DOHH2 (cell line): ENCODE measurements around the gene LAMA5.
A peak's percentile ranks its signal among the peaks of the same experiment; 100 is the strongest.

Experiments
- H3F3A ChIP-seq: fragments of 200-600 bp; sonication (generic), shearing (Covaris generic); 2 replicates; pipeline ENCODE4 v1.6.0; 2016; ENCODE audit warnings: antibody characterized with exemption, mild to moderate bottlenecking; ENCODE audit not compliant: control insufficient read depth, insufficient read depth
- H3K27ac ChIP-seq: fragments of 200-600 bp; sonication (generic); 2 replicates; pipeline ENCODE4 v1.5.1; 2014; ENCODE audit warnings: low read depth, mild to moderate bottlenecking, low read length, moderate library complexity
- H3K27me3 ChIP-seq: fragments of 200-600 bp; sonication (generic); 2 replicates; pipeline ENCODE4 v1.6.1; 2014; ENCODE audit warnings: mild to moderate bottlenecking, low read length, mixed read lengths; ENCODE audit not compliant: control insufficient read depth
- H3K36me3 ChIP-seq: fragments of 200-600 bp; sonication (generic); 2 replicates; pipeline ENCODE4 v1.6.1; 2014; ENCODE audit warnings: mild to moderate bottlenecking, low read length, moderate library complexity, mixed read lengths; ENCODE audit not compliant: control insufficient read depth
- H3K4me1 ChIP-seq: fragments of 200-600 bp; sonication (generic); 2 replicates; pipeline ENCODE4 v1.6.1; 2014; ENCODE audit warnings: mild to moderate bottlenecking, low read length, mixed read lengths; ENCODE audit not compliant: control insufficient read depth
- H3K4me2 ChIP-seq: fragments of 200-600 bp; sonication (generic); 2 replicates; pipeline ENCODE4 v1.6.0; 2014; ENCODE audit warnings: mild to moderate bottlenecking, low read length, moderate library complexity
- H3K4me3 ChIP-seq: fragments of 200-600 bp; sonication (generic); 2 replicates; pipeline ENCODE4 v1.5.1; 2014; ENCODE audit warnings: mild to moderate bottlenecking, low read length, mixed read lengths
- H3K79me2 ChIP-seq: fragments of 200-600 bp; sonication (generic); 2 replicates; pipeline ENCODE4 v1.6.1; 2014; ENCODE audit warnings: mild to moderate bottlenecking, low read length, mixed read lengths; ENCODE audit not compliant: control insufficient read depth
- H3K9me2 ChIP-seq: fragments of 200-600 bp; sonication (generic); replicated peaks from 2 replicates; pipeline ENCODE4 v1.6.1; 2014; ENCODE audit warnings: mild to moderate bottlenecking, low read length, mixed read lengths; ENCODE audit not compliant: control insufficient read depth
- H3K9me3 ChIP-seq: fragments of 200-600 bp; sonication (generic); 2 replicates; pipeline ENCODE4 v1.6.1; 2014; ENCODE audit warnings: antibody characterized with exemption, low read length, mixed read lengths; ENCODE audit not compliant: control insufficient read depth, insufficient read depth
- H4K20me1 ChIP-seq: fragments of 200-600 bp; sonication (generic); 2 replicates; pipeline ENCODE4 v1.6.0; 2014; ENCODE audit warnings: low read depth, mild to moderate bottlenecking, antibody characterized with exemption, low read length, moderate library complexity; ENCODE audit not compliant: control insufficient read depth, insufficient read depth
- EZH2phosphoT487 ChIP-seq: fragments of 200-600 bp; sonication (generic); IDR thresholded peaks from 2 replicates; pipeline ENCODE4 v1.6.1; 2017; ENCODE audit warnings: borderline replicate concordance, mild to moderate bottlenecking, antibody characterized with exemption, low read length, moderate library complexity, mixed read lengths
- TF ChIP-seq, protein P1 (sequence below): fragments of 200-600 bp; sonication (generic); IDR thresholded peaks from one replicate; pipeline ENCODE4 v1.5.1; 2014; ENCODE audit warnings: antibody characterized with exemption, mild to moderate bottlenecking, low read depth, low read length; ENCODE audit not compliant: poor library complexity, severe bottlenecking

LAMA5 gene

DNA sequence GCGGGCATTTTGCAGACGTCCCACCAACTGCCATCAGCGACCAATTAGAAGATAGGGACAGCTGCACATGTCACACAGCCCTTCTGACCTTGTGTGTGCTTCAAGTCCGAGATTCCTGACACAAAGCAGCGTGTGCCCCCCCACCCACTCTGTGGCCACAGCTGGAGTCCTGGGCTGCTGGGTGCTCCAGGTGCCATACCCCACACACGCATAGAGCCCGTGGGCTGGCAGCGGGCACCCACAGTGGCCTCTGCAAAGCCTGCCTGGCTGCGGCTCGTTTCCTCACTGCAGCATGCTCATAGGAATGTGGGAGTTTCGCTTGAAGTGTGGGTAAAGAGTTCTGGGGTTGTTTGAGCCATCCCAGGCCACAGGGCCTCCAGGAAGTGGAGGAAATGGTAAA lies 66.8 kb downstream of the LAMA5 start:
- no peaks in the 10 kb centered on the region for H3K9me2 ChIP-seq
- H3K79me2 ChIP-seq: peaks cover 28% of the 10 kb centered on the region
- H3K27ac ChIP-seq: no peak overlapping the region
- H3K4me3 ChIP-seq: no peak overlapping the region
- H3K4me1 ChIP-seq: peaks cover 24% of the 10 kb centered on the region
- H3K4me2 ChIP-seq: no peak overlapping the region
- H4K20me1 ChIP-seq: peaks cover 19% of the 10 kb centered on the region
- H3K27me3 ChIP-seq: no peaks in the 10 kb centered on the region
- no peak for TF ChIP-seq EZH2phosphoT487
- TF ChIP-seq, protein P1, sequence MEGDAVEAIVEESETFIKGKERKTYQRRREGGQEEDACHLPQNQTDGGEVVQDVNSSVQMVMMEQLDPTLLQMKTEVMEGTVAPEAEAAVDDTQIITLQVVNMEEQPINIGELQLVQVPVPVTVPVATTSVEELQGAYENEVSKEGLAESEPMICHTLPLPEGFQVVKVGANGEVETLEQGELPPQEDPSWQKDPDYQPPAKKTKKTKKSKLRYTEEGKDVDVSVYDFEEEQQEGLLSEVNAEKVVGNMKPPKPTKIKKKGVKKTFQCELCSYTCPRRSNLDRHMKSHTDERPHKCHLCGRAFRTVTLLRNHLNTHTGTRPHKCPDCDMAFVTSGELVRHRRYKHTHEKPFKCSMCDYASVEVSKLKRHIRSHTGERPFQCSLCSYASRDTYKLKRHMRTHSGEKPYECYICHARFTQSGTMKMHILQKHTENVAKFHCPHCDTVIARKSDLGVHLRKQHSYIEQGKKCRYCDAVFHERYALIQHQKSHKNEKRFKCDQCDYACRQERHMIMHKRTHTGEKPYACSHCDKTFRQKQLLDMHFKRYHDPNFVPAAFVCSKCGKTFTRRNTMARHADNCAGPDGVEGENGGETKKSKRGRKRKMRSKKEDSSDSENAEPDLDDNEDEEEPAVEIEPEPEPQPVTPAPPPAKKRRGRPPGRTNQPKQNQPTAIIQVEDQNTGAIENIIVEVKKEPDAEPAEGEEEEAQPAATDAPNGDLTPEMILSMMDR: no peak
- H3K9me3 ChIP-seq: no peaks in the 10 kb centered on the region
- peaks cover 4% of the 10 kb centered on the region; the same call in 1 of the 2 replicates for H3F3A ChIP-seq
- peaks cover 27% of the 10 kb centered on the region for H3K36me3 ChIP-seq

DNA sequence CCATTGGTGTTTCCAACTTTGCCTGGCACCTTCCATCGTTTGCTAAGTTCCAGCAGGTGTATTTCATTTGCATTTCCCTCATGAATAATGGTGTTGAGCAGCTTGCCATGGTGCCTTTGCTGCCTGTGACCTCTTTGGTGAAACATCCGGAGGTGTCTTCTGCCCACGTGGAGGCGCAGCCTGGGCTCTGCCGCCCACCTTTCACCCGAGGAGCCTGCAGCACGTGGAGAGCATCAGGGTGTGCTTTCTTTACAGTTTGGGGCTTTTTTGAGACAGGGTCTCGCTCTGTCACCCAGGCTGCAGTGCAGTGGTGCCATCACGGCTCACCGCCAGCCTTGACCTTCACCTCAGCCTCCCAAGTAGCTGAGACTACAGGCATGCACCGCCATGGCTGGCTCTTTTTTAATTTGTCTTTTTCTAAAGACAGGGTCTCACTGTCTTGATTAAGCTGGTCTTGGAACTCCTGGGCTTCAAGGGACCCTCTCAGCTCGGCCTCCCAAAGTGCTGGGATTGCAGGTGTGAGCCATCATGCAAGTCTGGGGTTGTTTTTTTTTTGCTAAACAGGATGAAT lies 67.4 kb downstream of the LAMA5 start:
- Histone ChIP-seq H3F3A (peaks cover 4% of the 10 kb centered on the region; the same call in 1 of the 2 replicates), H3K36me3 (peaks cover 21% of the 10 kb centered on the region), H3K27ac (no peak overlapping the region), H4K20me1 (peaks cover 13% of the 10 kb centered on the region), H3K4me2 (no peak overlapping the region), H3K4me1 (peaks cover 18% of the 10 kb centered on the region), H3K27me3 (no peaks in the 10 kb centered on the region), H3K4me3 (no peak overlapping the region), H3K79me2 (peaks cover 22% of the 10 kb centered on the region), H3K9me3 (no peaks in the 10 kb centered on the region), H3K9me2 (no peaks in the 10 kb centered on the region)
- TF ChIP-seq, protein P1: peak; percentile 14
- TF ChIP-seq EZH2phosphoT487: no peak

DNA sequence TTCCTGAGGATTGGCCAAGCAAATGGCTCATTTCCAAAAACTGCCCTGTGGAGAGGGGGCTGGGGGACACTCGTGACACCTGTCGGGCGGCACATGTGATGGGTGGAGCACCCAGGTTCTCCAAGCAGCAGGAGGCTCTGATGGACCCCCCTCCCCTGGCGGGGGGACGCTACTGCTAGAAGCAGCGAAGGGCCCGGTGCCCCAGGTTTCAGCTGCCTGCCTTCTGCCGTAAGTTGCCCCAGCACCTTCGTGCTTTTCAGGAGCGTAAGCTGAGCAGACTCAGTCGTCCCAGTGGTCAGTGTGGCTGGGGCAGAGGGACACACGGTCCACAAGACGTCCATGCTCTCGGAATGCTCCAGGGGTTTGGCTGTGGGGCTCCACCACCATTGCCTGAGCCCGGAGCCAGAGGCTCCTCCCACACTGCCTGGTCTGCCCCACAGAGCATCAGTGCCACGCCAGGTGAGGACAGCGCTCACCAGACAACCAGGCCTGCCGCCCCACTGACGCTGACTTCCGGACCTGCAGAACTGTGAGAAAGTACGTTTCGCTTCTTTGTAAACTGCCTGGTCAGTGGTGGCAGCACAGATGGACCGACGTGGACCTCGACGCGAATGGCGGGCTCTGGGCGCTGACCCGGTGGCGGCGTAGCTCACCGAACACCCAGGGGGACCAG lies 68.4 kb downstream of the LAMA5 start:
- Histone ChIP-seq H3K36me3 (peaks cover 11% of the 10 kb centered on the region), H3K9me2 (no peaks in the 10 kb centered on the region), H4K20me1 (0 out of 2 replicates have a peak, but pooled peaks cover 4% of the 10 kb centered on the region), H3K4me2 (no peak overlapping the region), H3F3A (peaks cover 7% of the 10 kb centered on the region), H3K9me3 (no peaks in the 10 kb centered on the region), H3K79me2 (peaks cover 12% of the 10 kb centered on the region), H3K4me1 (peaks cover 10% of the 10 kb centered on the region), H3K4me3 (no peak overlapping the region), H3K27me3 (no peaks in the 10 kb centered on the region), H3K27ac (no peak overlapping the region)
- TF ChIP-seq EZH2phosphoT487: no peak
- TF ChIP-seq, protein P1: no peak
